Mesodermal cell (in vitro differentiated cells): ENCODE measurements around the gene ANO2.

ENCODE experiments used
- H3K27ac ChIP-seq: 2 replicates; pipeline ENCODE4 v1.7.0; 2013; ENCODE audit warnings: mild to moderate bottlenecking, low read depth, low read length, moderate library complexity; ENCODE audit not compliant: severe bottlenecking
- H3K36me3 ChIP-seq: 2 replicates; pipeline ENCODE4 v1.7.1; 2013; ENCODE audit warnings: mild to moderate bottlenecking, low read length, moderate library complexity; ENCODE audit not compliant: control insufficient read depth, insufficient read depth
- H3K4me1 ChIP-seq: one replicate; pipeline ENCODE4 v1.7.1; 2013; ENCODE audit warnings: mild to moderate bottlenecking, low read length; ENCODE audit not compliant: insufficient read depth, control insufficient read depth, poor library complexity, severe bottlenecking
- H3K4me3 ChIP-seq: 2 replicates; pipeline ENCODE4 v1.7.0; 2013; ENCODE audit warnings: low read length, control low read depth, mild to moderate bottlenecking; ENCODE audit not compliant: insufficient read depth, poor library complexity, severe bottlenecking; ENCODE audit errors: extremely low read depth
- H3K9me3 ChIP-seq: 2 replicates; pipeline ENCODE4 v1.7.1; 2013; ENCODE audit warnings: mild to moderate bottlenecking, low read length, moderate library complexity; ENCODE audit not compliant: control insufficient read depth
- WGBS, 2 experiments: methylation state at CpG; one replicate each; pipeline ENCODE4 v1.1.5; 2013; ENCODE audit warnings: missing lambda C conversion rate in 2 of 2; ENCODE audit not compliant: insufficient coverage in 2 of 2; 5-methylcytosine and 5-hydroxymethylcytosine counted together

The ANO2 gene

DNA sequence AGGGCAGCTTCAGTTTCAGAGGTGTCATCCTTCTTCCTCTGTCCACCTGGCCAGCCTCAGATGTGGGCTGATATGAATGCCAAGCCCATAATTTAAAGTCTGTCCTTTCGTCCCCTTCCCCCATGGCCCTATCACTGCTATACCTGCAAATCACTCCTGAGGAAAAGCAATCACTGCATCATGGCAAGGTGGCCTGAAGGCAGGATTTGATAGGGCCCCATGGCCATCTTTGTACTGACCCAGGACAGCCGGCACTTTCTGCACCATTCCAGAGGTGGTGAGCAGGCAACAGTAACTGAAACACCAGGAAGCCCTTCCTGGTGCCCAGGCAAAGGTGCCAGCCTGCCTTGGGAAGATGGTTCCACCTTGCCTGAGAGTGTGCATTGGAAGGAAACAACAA lies 60.8 kb downstream of the ANO2 start:
- Histone ChIP-seq H3K9me3 (no peaks in the 10 kb centered on the region), H3K4me1 (no peaks in the 10 kb centered on the region), H3K4me3 (no peak overlapping the region), H3K36me3 (no peaks in the 10 kb centered on the region), H3K27ac (no peak overlapping the region)
- 90 to 100% methylated on average over 2 of the region's 2 CpGs for WGBS, 2 experiments

DNA sequence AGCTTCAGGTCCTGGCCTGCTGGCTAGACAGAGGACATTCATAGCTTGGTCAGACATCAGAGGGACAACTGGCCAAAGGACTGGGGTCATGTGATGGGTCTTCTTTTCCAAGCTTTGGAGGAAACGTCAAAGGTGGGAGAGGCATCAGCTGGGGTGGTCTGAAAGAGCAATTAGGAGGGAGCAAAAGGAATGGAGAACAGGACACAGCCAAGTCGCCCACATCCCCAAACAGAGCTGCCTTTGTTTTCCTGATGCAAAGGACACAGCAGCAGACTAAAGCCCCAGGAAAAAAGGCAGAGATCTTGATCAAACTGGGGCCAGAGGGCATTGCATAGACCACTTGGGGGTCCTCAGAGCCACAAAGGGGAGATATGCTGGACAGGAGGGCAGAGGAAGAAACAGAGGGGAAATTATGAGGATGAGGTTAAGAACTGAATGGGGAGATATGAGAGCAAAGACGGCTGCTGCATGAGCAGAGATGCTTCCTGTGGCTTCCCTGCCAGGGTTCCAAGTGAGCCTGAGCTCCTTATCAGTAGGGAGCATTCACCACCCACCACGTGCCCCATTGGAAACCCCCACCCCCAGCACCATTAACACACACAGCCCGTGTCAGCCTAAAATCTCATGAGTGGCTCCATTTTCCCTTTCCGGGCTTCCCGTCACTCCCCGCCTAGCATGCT lies 62.4 kb downstream of the ANO2 start:
- WGBS, 2 experiments, result 65% methylated on average over 5 to 7 of the region's 8 CpGs
- Histone ChIP-seq H3K27ac (peak overlapping the region; percentile 24), H3K4me1 (no peaks in the 10 kb centered on the region), H3K4me3 (no peak overlapping the region), H3K9me3 (no peaks in the 10 kb centered on the region), H3K36me3 (no peaks in the 10 kb centered on the region)

DNA sequence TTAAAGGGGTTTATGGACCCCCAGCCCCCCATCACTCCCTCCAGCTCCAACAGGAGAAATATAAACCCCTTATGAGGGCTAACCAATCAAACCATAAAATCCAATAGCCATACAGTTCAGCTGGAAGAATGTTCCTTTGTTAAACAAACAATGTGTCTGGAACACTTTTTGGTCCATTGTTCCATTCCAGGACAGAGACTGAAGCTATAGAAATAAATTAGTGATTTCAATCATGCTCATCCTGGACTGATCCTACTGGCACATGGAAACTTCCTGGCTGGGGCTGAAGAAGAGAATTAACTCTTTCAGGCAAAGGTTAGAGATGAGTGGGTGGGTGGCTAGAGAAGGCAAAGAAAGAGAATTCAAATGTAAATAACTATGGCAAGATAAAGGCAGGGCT lies 63.4 kb downstream of the ANO2 start:
- Histone ChIP-seq H3K27ac (no peak overlapping the region), H3K4me1 (no peaks in the 10 kb centered on the region), H3K36me3 (no peaks in the 10 kb centered on the region), H3K4me3 (no peak overlapping the region), H3K9me3 (no peaks in the 10 kb centered on the region)

DNA sequence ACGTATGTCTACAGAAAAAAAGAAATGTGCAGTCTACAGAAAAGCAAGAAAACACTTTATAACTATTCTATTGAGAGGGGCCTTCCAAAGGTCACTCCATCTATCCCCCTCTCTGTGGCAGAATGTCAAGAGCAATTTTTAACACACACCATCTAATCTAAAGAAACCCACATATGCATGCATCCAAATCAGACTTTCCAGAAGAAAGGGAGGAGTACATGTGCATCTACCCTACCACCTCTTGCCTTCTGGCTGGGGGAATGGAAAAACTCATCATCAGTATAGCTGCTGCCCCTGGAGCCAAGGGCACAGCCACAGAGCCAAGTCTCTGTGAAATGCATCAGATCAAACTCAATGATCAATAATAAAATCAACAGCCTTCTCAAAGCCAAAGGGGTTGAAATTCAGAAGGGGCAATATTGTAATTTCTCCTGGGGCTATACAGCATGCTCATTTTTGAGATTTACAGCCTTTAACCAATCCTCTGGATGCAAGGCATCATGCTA lies 63.9 kb downstream of the ANO2 start:
- no peaks in the 10 kb centered on the region for H3K9me3 ChIP-seq
- no peaks in the 10 kb centered on the region for H3K36me3 ChIP-seq
- no peak overlapping the region for H3K4me3 ChIP-seq
- no peaks in the 10 kb centered on the region for H3K4me1 ChIP-seq
- no CpG with 5 or more reads among the region's 1 CpG for WGBS, 2 experiments
- no peak overlapping the region for H3K27ac ChIP-seq

DNA sequence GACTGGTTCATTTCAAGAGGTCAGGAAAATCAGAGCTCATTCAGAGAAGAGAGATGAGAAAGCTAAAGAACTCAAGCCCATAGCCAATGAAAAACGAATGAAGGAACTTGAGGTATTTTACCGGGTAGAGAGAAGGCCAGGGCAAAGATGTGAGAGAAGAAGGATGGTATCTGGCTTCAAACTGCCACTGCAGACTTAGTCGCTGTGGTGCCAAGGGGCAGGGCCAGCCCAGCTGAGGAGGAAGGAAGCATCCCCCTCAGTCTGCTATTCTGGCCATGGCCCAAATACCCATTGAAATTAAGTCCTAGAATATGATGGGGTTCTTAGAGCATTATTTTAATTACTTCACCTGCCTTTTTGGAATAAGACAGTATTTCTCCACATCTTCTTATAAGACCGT lies 69.2 kb downstream of the ANO2 start:
- no peaks in the 10 kb centered on the region for H3K36me3 ChIP-seq
- 90 to 92% methylated on average over 3 of the region's 4 CpGs for WGBS, 2 experiments
- no peak overlapping the region for H3K4me3 ChIP-seq
- H3K27ac ChIP-seq, result no peak overlapping the region
- H3K4me1 ChIP-seq, result no peaks in the 10 kb centered on the region
- no peaks in the 10 kb centered on the region for H3K9me3 ChIP-seq

DNA sequence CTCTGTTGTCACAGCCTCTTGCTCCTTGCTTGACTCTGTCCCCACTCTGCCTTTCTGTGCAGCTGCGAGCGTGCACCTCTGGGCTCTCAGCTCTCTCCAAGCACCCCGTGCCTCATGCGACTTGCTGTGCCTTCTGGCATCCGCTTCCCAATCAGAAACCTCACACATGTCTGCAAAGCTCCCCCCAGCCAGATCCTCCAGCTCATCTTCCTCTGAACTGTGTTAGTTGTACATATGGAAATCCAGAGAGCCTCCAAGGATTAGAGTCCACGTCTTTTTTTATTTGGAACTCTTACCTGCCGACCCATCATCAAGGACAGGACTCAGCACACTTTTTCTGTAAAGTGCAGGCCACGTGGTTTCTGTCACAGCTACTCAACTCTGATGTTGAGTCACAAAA lies 70.5 kb downstream of the ANO2 start:
- H3K9me3 ChIP-seq, result no peaks in the 10 kb centered on the region
- no peak overlapping the region for H3K27ac ChIP-seq
- no peak overlapping the region for H3K4me3 ChIP-seq
- no peaks in the 10 kb centered on the region for H3K36me3 ChIP-seq
- 85 to 93% methylated on average over 4 to 6 of the region's 8 CpGs for WGBS, 2 experiments
- H3K4me1 ChIP-seq, result no peaks in the 10 kb centered on the region

DNA sequence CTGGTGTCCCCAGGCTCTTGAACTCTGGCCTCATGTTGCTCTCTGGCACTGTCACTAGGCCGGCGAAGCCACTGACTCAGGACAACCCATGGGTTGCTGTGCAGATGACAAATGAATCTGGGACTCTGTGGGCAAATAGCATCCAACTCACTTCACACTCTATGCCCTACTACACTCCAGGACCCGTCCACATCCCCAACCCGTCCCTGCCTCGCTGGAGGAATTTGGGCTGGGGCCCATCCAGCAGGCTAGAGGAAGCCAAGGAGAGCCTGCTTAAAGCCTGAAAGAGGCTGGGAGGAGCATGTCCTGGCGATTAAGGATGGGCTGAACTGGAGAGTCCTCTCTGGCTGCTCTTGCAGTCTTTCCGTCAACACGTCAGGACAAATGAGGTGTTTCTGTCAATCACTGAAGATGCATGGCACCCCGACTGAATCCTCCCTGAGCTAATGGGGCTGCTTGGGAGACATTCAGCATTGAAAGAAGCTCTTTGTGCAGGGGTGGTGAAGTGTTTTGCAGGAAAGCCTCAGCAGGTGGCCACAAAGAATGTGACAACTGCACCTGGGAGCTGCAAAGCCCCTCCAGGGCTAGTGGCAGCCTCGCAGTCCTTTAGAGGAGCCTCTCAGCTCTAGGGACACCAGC lies 71.7 kb downstream of the ANO2 start:
- no peak overlapping the region for H3K27ac ChIP-seq
- H3K9me3 ChIP-seq, result no peaks in the 10 kb centered on the region
- WGBS, 2 experiments, result 50 to 58% methylated on average over 5 to 9 of the region's 10 CpGs
- no peak overlapping the region for H3K4me3 ChIP-seq
- no peaks in the 10 kb centered on the region for H3K4me1 ChIP-seq
- H3K36me3 ChIP-seq, result no peaks in the 10 kb centered on the region

DNA sequence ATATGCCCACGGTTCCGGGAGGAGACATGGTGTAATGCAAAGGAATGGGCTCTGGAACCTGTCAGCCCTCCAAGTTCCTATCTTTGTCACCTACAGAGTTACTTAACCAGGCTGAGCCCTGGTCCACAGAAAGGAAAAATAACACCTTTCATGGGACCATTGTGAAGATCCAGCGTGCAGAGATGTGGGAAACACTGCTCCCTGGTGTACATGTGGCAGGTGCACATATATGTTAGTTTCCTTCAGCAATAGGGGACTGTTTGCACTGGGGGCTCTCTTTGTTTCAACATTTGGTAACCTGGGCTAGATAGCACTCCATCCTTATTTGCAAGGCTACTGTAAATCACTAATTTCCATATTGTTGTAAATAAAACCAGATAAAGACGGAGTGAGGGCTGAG lies 72.3 kb downstream of the ANO2 start:
- 63 to 100% methylated on average over 1 to 2 of the region's 4 CpGs for WGBS, 2 experiments
- Histone ChIP-seq H3K36me3 (no peaks in the 10 kb centered on the region), H3K9me3 (no peaks in the 10 kb centered on the region), H3K27ac (no peak overlapping the region), H3K4me3 (no peak overlapping the region), H3K4me1 (no peaks in the 10 kb centered on the region)

DNA sequence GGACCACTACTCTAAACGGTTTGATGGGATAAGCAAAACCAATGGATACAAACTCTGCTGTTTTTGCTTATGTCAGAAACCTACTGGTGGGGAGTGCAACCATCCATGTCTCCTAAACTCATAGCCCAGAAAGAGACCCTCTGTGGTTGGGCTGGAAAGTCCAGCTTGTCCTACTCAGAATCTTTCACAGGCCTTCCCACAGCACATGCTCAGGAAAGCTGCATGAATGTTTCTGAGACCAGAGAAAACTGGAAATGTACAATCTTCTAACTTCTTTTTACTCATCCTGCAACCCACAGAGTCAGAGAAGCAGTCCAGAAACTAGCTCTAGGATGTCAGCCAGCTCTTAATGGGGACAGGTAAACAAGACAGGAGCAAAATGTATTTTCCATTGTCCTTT lies 73.3 kb downstream of the ANO2 start:
- Histone ChIP-seq H3K36me3 (no peaks in the 10 kb centered on the region), H3K27ac (no peak overlapping the region), H3K4me1 (no peaks in the 10 kb centered on the region), H3K9me3 (no peaks in the 10 kb centered on the region), H3K4me3 (no peak overlapping the region)
- WGBS, 2 experiments, result 100% methylated on average over 1 of the region's 1 CpG; no CpG with 5 or more reads in 1 of the 2 experiments

DNA sequence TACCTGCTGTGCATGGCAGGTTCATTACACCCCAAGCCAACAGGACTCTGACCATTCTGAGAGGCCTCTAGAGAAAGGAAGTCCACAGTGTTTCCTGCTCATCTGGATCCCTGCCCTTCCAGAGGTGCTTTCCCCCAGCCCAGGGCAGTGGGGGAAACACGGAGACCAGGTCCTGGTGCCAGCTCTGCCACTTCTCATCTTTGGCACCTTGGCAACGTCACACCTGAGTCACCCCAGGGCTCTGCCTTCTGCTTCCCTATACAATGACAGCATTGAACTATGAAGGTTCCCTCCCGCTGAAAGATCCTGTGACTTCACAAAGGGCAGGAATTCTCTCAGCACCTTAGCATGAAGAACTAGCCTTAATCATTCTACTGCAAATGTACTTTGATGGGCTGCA lies 74.9 kb downstream of the ANO2 start:
- Histone ChIP-seq H3K27ac (no peak overlapping the region), H3K4me3 (no peak overlapping the region), H3K36me3 (no peaks in the 10 kb centered on the region), H3K9me3 (no peaks in the 10 kb centered on the region), H3K4me1 (no peaks in the 10 kb centered on the region)
- WGBS, 2 experiments, result 86 to 93% methylated on average over 3 of the region's 3 CpGs

DNA sequence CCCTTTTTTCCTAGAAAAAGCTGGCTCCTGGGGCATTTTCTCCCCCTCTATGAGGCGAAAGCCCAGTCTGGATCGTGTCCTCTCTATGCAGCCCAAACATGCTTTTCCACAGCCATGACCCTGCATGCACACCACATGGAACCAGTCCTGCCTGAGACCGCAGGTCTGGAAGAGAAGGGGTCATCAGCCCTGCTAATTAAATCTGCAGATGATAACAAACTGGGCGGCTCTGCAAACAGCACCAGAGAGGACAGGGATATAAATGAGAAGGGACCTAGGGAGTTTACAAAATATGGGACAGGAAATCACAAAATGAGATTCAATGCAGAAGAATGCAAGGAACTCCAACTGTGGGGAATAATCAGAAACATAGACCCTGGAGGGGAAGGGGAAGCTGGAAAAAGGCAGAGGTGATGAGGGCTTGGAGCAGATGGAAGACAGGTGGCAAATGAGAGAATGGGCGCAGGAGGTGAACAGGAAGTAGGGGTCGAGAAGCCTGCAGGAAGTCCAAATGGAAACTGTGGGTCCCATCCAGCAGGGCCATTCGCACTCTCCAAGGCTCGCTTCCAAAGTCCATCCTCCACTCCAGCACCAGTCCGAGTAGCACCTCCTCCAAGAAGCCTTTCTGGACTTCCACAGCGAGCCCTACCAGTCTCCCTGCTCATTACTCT lies 76.3 kb downstream of the ANO2 start:
- H3K27ac ChIP-seq, result no peak overlapping the region
- no peak overlapping the region for H3K4me3 ChIP-seq
- no peaks in the 10 kb centered on the region for H3K36me3 ChIP-seq
- WGBS, 2 experiments, result 94 to 98% methylated on average over 10 of the region's 10 CpGs
- H3K4me1 ChIP-seq, result no peaks in the 10 kb centered on the region
- no peaks in the 10 kb centered on the region for H3K9me3 ChIP-seq
